GM18526 (cell line): ENCODE measurements around the gene DET1.

Experiments used
- POLR2A ChIP-seq: IDR thresholded peaks from 3 replicates; pipeline ENCODE4 v1.6.1; 2011; ENCODE audit not compliant: insufficient read length; ENCODE audit errors: extremely low read depth

DET1 gene

DNA sequence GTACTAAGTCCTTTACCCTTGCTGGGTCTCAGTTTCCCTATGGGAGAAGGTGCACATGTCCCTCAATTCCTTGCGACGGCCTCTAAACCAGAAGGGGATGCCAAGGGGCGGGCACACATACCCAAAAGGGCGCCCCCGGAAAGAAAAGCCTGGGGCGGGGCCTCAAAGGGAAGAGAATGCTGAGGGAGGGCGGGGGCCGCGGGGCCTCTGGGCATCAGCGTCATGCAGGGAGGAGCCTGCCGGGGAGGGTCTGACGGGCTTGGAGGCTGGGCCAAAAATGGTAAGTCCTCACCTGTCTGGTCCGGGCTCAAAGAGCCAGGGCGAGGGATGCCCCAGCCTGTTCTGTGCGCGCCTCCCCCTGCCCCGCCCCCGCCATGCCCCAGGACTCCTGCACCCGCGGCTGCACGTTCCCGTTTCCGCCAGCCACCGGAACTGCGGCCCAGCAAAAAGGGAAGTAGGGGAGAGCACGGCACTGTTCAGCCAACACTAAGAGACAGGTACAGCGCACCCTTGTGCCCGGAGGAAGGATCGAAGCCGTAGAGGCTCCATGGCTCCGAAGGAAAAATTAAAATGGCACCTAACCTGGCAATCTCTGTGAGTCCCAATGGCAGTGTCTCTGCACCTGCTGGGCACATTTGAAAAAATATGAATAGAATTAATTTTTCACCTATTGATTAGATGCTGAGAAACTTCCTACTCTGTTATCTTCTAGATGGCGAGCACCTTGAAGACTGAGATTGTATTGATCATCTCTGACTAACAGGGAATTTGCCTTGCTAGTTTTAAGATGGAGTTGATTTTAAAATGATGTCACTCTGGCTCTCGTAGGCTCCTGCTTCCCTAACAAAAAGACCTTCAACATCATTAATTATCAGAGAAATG, at the start of gene DET1:
Gene DET1, minus strand, starts transcription at position 434 of the 882 bp plus-strand sequence. CDS start 14,976 bp downstream, outside the sequence.
- TF ChIP-seq POLR2A, result peak; percentile 45

DNA sequence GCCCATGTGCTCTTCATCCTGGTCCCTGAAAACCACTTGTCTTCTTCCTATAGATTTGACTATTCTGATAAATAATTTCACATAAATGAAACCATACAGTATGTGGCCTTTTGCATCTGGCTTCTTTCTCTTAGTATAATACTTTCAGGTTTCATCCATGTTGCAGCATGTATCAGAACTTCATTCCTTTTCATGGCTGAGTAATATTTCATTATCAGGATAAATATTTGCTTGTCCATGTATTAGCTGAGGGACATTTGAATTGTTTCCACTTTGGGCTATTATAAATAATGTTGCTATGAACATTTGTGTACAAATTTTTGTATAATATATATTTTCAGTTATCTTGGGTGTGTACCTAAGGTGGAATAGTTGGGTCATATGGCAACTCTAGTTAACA, 44.9 kb upstream of the DET1 start:
- no peak for TF ChIP-seq POLR2A

DNA sequence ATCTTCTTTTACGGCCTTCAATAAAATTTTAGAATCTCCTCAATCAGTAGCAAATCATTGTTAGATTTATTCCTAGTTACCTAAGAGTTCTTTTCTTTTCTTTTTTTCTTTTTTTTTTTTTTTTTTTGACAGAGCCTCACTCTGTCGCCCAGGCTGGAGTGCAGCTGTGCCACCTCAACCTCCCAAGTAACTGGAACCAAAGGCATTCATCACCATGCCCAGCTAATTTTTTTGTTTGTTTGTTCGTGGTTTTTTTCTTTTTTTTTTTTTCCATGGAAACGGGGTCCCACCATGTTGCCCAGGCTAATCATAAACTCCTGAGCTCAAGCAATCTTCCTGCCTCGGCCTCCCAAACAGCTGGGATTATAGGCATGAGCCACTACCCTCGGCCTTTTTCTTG, 44.3 kb upstream of the DET1 start:
- TF ChIP-seq POLR2A, result no peak

DNA sequence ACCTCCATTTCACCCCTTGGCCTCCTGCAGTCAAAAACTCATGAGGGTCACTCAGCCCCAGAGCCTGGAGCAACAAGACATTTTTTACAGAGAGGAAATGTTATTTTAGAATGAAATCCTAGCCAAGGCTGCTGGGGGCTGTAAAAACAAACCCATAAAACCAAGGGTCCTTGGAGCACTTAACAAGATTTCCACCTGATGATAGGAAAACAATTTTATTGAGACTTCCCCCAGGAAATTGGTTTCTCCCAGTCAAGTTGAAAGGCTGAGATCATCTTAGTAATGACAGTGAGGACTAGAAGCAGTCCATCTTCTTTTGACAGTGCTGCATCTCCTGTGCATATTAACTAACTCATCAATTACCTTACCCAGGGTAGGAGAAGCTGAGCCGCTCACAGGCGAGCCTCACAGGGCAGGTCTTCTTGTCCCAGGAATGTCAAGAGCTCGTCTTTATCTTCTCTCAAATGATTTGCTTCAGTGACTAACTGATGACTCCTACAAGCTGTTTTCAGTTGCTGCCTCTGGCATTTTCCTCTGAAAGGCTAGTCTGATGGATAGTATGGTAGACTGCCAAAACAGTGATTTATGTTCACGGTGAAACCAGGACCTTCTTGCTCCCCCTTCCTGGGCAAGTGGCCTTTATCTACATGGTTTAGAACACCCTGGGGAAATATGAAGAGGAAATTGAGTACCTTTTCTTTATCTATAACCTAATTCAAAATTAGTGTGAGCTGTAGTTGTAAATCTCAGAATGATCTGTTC, 40.1 kb upstream of the DET1 start:
- TF ChIP-seq POLR2A, result no peak

DNA sequence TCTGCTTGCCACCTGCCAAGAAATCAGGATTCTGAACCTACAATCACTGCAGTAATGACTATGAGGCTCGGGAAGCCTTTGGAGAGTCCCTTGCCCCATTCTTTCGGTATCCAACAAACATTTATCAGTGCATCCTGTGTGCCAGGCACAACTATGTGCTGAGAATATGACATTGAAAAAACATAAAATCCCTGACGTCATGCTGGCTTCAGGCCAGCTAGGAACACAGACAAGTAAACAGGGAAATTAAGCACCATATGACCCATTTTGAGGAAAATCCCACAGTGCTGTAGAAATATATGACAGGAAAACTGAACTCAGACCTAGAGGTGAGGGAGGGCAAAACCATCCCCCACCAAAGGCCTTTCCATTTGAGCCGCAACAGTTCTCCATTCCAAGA, 34.1 kb upstream of the DET1 start:
- no peak for TF ChIP-seq POLR2A

DNA sequence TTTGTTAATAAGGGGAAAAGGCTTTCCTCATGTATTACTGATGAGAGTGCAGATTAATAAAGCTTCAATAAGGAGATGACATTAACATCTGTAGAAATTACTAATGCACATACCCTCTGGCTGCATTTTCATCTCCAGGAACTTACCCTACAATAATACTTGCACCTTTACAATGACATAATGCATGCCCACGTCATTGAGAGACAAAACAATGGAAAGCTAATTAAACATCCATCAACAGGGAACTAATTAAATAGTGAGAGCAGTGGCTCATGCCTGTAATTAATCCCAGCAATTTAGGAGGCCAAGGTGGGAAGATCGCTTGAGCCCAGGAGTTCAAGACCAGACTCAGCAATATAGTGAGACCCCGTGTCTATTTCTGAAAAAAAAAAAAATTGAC, 32.8 kb upstream of the DET1 start:
- no peak for TF ChIP-seq POLR2A

DNA sequence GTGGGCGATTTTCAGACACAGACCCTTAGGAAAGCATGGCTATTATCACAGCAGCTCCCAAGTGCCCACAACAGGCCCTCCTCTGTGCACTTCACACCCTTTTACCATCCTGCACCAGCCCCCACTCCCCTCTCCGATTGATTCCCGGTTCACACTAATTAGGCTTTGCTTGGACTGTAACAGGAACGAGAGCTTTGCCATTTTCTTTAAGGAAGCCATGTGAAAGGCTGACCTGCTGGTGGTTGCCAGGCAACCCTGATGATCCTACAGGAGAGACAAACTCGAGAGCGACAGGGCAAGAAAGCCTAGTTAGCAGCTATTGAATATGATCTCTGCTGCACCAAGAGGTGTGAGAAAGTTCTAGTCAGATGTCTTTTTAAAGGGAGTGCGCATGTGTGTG, 28.2 kb upstream of the DET1 start:
- no peak for TF ChIP-seq POLR2A

DNA sequence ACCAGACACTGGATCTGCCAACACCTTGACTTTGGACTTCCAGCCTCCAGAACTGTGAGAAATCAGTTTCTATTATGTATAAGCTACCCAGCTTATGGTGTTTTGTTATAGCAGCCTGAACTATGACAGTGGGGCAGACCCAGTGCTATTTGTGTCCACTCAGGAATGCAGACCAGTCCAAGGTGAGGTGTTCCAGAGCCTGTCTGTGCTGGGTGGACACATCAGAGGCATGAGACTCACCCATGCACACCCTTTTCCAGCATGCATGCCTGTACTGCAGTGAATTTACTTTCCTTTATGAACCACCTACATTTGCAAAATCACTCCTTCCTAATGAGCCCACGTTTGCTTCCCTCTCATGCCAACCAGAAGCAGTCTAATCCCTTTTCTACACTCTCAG, 27.6 kb upstream of the DET1 start:
- no peak for TF ChIP-seq POLR2A

DNA sequence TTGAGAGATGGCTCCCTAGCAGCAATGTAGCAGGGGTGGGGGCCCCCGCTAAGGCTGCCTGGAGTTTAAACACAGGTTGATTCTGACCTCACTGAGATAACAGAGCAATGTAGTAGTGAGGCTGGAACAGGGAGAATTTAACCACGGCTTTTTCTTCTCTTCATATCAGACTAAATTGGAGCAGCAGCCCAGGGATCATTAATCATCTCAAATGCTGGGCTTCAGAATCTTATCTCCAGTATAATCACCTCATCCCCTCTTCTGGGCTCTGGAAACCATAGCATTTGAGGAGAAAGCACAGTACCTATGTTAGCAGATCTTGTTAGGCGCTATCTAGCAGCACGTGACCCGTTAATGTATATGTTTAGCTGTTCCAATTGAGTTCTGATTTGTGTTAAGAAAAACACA, 25.4 kb upstream of the DET1 start:
- TF ChIP-seq POLR2A, result no peak

DNA sequence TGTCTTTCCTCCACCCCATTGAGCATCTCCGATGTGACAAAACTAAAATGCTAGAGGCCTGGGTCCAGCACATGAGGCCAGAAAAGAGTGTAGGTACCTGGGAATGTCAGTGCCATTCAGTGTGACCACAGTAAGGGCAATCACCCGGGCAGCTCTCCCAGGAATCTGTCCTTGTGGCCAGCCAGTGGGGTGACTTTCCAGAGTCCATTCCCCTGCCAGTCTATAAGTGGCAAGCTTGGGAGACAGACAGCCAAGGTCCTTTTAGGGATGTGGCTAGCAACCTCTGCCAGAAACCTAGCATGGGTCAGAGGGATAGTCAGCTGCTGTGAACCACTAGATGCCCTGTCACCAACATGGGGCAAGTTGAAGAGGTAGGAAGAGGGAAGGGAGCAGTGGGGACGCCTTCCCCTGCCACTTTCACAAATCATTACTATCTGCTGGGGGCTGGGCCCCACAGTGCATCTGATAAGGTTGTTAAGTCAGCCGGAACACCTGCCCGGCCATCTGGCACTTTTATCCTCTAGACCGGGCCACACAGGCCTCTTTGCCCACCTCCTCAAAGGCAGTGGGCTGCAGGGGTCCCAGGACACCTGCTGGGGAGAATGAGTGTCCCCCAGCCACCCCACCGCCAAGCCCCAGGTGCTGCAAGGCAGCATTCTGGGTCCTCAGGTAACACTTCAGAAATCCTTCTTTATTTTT, 24.8 kb upstream of the DET1 start:
- TF ChIP-seq POLR2A, result no peak

DNA sequence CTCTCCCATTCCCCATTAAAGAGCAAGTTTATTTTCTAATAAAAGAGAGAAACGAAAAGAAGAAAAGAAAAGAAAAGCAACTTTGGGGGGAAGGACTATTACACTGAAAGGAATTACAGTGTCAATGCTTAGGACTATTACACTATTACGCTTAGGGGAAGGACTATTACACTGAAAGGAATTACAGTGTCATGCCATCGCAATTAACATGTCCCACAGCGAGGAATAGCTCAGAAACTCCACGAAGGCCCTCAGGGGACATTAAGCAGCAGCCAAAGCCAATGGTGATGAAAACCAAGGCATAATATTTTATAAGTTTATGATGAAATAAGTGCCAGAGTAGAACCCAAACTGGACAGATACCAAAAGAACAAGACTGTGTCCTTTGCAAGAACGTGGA, 22.1 kb upstream of the DET1 start:
- no peak for TF ChIP-seq POLR2A

DNA sequence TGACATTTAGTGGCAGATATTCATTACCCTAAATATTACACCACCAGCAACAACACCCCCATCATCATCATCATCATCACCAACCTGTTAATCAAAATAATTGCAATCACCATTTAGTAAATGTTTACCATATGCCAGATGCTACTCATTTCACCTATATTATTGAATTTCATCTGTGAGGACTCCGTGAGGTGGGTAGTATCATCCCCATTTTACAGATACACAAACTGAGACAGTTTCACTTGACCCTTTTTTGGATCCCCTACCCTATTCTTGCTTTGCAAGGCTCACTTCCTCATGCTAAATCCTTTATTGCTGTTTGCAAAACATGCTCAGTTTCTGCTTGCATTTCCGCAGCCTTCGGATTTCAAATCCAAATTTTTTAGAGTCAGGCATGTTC, 18.3 kb upstream of the DET1 start:
- no peak for TF ChIP-seq POLR2A

DNA sequence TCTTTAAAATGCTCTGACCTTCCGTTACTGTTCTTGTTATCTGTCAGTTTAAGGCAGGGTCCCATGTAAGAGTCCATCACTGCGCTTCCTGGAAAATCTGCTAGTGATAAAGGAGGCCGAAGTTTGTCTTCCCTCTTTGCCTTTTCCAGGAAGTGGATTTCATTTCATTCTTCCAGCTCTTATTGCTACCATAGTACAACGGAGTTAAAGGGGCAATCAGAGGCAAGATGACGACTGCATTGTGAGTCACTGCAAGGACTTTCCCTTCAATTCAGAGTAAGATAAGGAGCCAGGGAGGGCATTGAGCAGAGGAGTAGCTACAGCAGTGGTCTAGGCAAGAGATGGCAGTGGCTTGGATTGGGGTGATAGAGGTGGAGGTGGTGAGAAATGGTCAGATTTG, 17.2 kb upstream of the DET1 start:
- no peak for TF ChIP-seq POLR2A

DNA sequence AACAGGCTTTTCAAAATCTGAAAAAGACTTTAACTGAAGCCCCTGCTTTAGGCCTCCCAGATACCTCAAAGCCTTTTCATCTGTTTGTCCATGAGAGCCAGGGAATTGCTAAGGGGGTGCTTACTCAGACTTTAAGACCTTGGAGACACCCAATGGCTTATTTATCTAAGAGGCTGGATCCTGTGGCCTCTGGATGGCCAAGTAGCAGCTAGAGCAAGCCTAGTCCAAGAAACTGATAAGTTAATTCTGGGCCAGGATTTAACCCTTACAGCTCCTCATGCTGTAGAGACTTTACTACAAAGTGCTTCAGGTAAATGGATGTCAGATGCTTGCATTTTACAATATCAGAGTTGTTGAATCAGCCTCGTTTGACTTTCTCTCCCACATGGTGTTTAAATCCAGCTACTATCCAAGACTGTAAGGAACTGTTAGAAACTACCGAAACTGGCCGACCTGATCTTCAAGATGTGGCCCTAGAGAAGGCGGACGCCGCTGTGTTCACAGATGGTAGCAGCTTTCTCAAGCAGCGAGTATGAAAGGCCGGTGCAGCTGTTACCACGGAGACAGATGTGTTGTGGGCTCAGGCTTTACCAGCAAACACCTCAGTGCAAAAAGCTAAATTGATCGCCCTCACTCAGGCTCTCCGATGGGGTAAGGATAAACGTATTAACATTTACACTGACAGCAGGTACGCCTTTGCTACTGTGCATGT, 3.3 kb downstream of the DET1 start:
- no peak for TF ChIP-seq POLR2A

DNA sequence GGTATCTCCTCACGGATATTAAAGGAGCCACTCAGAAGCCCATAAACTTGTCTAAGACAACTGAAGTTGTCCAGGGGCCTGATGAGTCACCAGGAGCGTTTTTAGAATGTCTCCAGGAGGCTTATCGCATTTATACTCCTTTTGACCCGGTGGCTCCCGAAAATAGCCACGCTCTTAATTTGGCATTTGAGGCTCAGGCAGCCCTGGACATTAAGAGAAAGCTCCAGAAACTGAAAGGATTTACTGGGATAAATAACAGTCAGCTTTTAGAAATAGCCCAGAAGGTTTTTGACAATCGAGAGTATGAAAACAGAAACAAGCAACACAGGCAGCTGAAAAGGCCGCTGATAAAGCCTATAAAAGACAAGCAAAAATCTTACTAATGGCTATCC, 4.1 kb downstream of the DET1 start:
- TF ChIP-seq POLR2A, result no peak
